IMR-90 (cell line): Measurements from ENCODE around the gene BOD1.

Experiments
- BHLHE40 ChIP-seq: fragments of 150-350 bp; IDR thresholded peaks from 2 replicates; pipeline ENCODE4 v1.6.1; 2016; ENCODE audit warnings: mild to moderate bottlenecking, low read depth, low read length
- CEBPB ChIP-seq: IDR thresholded peaks from 2 replicates; pipeline ENCODE4 v1.6.1; 2012; ENCODE audit warnings: low read depth, low read length, improper control_type of control experiment
- CTCF ChIP-seq: conservative IDR thresholded peaks from 2 replicates; pipeline ENCODE4 v1.5.1; 2012; ENCODE audit warnings: mild to moderate bottlenecking, low read depth, low read length, improper control_type of control experiment
- FOS ChIP-seq: fragments of 150-350 bp; IDR thresholded peaks from 2 replicates; pipeline ENCODE4 v1.6.1; 2016; ENCODE audit warnings: low read depth, low read length
- MAZ ChIP-seq: IDR thresholded peaks from 2 replicates; pipeline ENCODE4 v1.6.1; 2012; ENCODE audit warnings: low read depth, mild to moderate bottlenecking, low read length, improper control_type of control experiment, moderate library complexity, borderline replicate concordance
- NFE2L2 ChIP-seq: fragments of 150-350 bp; IDR thresholded peaks from 2 replicates; pipeline ENCODE4 v1.6.1; 2016; ENCODE audit warnings: low read depth, mild to moderate bottlenecking, low read length
- POLR2A ChIP-seq: IDR thresholded peaks from 2 replicates; pipeline ENCODE4 v1.6.1; 2012; ENCODE audit warnings: mild to moderate bottlenecking, low read depth, low read length
- RCOR1 ChIP-seq: IDR thresholded peaks from 2 replicates; pipeline ENCODE4 v1.6.1; 2012; ENCODE audit warnings: mild to moderate bottlenecking, low read length, improper control_type of control experiment; ENCODE audit not compliant: insufficient replicate concordance
- RFX5 ChIP-seq: IDR thresholded peaks from 2 replicates; pipeline ENCODE4 v1.8.0; 2012; ENCODE audit warnings: low read depth, mild to moderate bottlenecking, low read length, moderate library complexity

GRCh38 chr5:173583346-173583745 lies 33.1 kb downstream of the BOD1 start:
- TF ChIP-seq CTCF (no peak), MAZ (no peak), FOS (no peak), RFX5 (no peak), CEBPB (no peak), RCOR1 (no peak), BHLHE40 (no peak), POLR2A (no peak), NFE2L2 (no peak)
